ENCODE results near the gene SAG.

The SAG gene

DNA sequence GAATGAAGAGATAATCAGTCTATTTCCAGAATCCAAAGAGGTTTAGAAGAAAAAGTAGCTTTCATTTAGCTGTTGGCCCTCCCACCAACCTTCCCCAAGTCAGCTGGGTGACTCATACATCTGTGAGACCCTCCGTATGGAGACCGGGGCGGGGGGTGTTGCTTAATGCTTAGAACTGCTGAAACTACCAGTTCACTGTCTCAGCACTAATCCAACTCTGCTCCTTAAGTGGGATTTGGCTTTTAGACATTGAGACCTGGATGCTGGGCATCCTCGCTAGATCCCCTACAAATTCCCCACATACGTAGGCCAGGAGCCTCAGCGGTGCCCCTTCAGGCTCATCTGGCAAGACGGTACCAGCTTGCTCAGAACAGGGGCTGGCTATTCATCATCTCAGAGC, at the start of gene SAG:
TSS of gene SAG (plus strand) at position 252 of the 400 bp plus-strand sequence. CDS start 1,374 bp downstream, outside the sequence.
- in situ Hi-C loops (cut with MboI; ENCODE audit: low sequenced_read_pairs): no loop called here

DNA sequence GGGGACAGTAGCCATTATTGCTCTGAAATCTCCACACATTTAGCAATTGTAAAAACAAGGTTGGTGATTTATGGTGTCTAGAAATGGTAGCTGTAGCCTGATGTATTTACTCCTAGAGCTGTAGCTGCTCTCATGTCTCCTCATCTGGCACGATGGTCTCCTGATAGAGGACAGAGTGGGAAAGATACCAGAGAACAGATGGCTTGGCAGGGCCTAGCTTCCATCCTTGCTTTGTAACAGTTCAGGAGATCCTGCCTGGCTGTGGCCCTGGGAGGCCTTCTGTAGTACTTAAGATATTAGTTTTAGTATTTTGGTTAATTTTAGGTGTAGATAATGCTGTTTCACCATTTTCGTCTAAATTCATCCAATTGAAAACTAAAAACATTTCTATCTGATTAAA, 49.4 kb upstream of the SAG start:
- in situ Hi-C loops (cut with MboI; ENCODE audit: low sequenced_read_pairs): no loop called here

GRCh38 chr2:233259730-233260129, 47.9 kb upstream of the SAG start:
- in situ Hi-C loops (cut with MboI; ENCODE audit: low sequenced_read_pairs): no loop called here

- in situ Hi-C loops (cut with MboI; ENCODE audit: low sequenced_read_pairs): no loop called here
These were observed 47.0 kb upstream of the SAG start for GRCh38 chr2:233260661-233261060.

DNA sequence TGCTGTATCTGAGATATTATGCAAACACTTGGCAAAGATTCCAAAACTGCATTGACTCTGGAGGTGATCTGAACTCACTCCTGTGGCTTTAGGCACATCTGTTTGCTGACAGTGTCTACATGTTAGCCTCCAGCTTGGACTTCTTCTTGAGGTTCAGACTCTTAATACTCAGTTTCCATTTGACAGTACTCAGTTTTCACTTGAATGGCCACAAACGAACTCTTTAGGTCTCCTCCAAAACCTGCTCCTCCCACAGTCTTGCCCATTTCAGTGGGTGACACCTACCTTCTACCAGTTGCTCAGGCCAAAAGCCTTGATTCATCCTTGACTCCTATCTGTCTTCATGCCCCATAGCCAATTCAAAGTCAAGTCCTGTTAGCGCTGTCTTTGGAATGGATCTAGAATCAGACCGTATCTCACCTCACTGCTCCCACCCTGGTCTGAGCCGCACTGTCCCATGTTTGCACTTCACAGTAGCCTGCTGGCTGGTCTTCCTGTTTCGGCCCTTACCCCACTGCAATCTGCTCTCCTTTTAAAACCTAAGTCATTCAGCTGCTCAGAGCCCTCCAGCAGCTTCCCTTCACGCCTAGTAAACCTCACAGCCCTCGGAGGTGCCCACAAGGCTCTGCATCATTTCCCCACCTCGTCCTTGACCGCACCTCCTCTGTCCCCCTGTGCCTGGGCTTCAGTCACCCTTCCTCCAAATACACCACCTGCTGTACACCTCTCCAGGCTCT, 45.6 kb upstream of the SAG start:
- in situ Hi-C loops (cut with MboI; ENCODE audit: low sequenced_read_pairs): no loop called here

DNA sequence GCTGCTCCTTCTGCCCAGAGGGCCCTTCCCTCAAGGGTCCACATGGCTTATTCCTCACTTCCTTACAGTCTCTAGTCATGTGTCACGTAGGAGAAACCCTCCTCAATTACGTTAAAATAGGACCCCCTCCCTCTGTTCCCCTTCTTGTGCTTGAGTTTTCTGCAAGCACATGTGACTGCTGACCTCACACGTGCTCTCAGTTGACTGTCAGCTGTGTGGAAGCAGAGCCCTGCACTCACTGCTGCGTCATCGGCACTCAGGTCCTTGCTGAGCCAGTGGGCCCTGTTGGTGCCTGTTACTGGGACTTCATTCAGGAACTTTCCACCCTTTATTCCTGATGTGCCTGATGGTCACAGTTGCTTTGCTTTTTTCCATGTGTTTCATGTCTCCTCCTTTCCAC, 45.1 kb upstream of the SAG start:
- in situ Hi-C loops (cut with MboI; ENCODE audit: low sequenced_read_pairs): no loop called here

DNA sequence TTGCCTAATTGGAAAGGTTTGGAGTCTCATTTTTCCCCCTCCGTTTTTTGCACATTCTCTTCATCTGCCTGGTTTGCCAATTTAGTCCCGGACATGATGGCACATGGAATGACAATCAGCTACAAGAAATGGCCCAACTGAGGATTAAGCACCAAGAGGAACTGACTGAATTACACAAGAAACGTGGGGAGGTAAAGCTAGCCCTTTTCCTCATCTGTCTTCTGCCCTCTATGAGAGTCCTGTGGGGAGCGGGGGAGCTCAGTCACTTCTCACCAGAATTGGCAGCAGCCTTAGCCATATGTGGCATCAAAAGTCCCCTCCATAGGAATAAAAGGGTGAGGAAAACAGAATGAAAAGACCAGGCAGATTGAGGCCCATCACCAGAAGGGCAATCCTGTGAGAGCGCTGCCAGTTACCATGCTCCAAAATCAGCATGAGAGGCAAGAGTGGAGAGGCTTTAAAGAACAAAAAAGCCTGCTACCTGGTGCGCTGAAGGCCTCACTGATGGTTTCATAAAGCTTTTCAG, 44.5 kb upstream of the SAG start:
- in situ Hi-C loops (cut with MboI; ENCODE audit: low sequenced_read_pairs): no loop called here

GRCh38 chr2:233264667-233265066, 42.9 kb upstream of the SAG start:
- in situ Hi-C loops (cut with MboI; ENCODE audit: low sequenced_read_pairs): no loop called here

GRCh38 chr2:233265899-233266431, 41.7 kb upstream of the SAG start:
- in situ Hi-C loops (cut with MboI; ENCODE audit: low sequenced_read_pairs): no loop called here

- in situ Hi-C loops (cut with MboI; ENCODE audit: low sequenced_read_pairs): no loop called here
These were observed 41.1 kb upstream of the SAG start for GRCh38 chr2:233266481-233266880.

GRCh38 chr2:233267516-233268245, 39.9 kb upstream of the SAG start:
- in situ Hi-C loops (cut with MboI; ENCODE audit: low sequenced_read_pairs): no loop called here

- in situ Hi-C loops (cut with MboI; ENCODE audit: low sequenced_read_pairs): no loop called here
These were observed 37.2 kb upstream of the SAG start for GRCh38 chr2:233270366-233270765.

GRCh38 chr2:233270951-233271350, 36.7 kb upstream of the SAG start:
- in situ Hi-C loops (cut with MboI; ENCODE audit: low sequenced_read_pairs): no loop called here

GRCh38 chr2:233271693-233272092, 35.9 kb upstream of the SAG start:
- in situ Hi-C loops (cut with MboI; ENCODE audit: low sequenced_read_pairs): no loop called here

DNA sequence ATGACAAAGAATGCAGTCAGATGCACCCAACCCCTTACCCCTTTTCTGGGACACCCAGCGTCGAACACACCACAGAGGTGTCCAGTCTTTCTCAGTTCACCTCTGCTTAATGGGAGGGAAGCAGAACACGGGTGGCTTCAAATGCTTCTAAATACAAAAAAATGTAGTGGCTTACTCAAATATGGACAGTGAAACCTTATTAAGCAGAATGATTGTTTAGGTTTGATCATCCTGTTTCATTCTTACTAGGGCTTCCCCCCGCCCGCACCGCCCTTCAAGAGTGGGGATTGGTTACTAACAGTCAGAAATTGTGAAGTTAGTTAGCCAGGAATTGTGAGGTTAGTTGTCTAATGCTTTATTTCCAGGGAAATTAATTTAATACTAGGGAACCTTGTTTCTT, 34.5 kb upstream of the SAG start:
- in situ Hi-C loops (cut with MboI; ENCODE audit: low sequenced_read_pairs): no loop called here

DNA sequence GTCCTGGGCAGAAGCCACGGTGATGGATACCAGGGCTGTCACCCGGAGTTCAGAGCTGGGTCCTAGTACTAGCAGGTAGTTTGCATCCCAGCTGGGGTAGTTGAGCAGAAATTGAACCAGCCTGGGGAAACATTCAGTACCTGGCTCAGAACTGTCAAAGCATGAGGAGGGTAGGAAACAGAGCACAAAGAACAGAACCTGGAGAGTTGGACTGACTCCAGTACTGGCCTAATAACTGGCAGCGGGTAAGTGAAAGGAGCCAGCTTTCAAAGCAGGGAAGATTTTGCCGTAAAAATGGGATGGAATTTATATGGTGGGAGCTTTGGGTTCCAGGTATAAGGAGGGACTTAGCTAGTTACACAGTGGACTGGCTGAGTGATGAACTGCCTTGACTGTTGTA, 32.4 kb upstream of the SAG start:
- in situ Hi-C loops (cut with MboI; ENCODE audit: low sequenced_read_pairs): no loop called here

DNA sequence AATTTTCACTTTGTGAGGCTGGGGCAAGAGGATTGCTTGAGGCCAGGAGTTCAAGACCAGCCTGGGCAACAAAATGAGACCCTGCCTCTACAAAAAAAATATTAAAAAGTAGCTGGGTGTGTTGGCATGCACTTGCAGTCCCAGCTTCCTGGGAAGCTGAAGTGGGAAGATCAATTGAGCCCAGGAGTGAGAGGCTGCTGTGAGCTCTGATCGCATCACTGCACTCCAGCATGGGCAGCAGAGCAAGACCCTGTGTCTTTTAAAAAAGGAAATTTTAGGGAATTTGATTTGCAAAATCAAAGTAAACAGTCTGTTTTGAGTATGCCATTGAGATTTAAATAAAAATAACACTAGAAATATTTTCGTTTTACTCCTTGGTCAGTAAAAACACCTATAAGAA, 28.7 kb upstream of the SAG start:
- in situ Hi-C loops (cut with MboI; ENCODE audit: low sequenced_read_pairs): no loop called here

GRCh38 chr2:233280114-233280693, 27.4 kb upstream of the SAG start:
- in situ Hi-C loops (cut with MboI; ENCODE audit: low sequenced_read_pairs): no loop called here

GRCh38 chr2:233281553-233281952, 26.1 kb upstream of the SAG start:
- in situ Hi-C loops (cut with MboI; ENCODE audit: low sequenced_read_pairs): no loop called here

DNA sequence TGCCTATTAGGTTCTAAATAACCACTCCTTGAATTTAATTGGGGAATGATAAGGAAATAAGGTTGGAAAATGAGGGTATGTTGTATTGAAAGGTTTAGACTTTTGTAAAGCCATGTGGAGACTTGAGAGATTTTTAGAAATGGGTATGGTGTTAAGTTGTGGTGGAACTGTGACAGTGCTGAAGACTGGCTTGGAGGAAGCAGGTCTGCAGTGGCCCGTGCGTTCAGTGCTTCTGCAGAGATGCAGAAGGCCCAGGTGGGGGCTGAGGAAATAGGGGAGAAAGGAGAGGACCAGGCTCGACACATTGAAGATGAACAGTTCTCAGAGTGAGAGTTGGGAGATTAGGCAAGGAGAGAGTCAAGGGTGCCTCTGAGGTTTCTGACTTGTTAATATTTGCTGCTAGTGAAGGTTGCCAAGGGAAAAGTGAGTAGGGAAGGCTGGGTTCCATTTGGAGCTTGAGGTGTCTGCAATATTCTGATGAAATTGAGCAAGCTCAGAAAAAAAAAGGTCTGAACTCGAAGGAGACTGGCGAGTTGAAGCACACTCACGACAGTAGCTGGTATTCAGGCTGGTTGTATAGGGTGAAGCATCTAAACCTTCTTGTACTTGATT, 25.5 kb upstream of the SAG start:
- in situ Hi-C loops (cut with MboI; ENCODE audit: low sequenced_read_pairs): no loop called here

DNA sequence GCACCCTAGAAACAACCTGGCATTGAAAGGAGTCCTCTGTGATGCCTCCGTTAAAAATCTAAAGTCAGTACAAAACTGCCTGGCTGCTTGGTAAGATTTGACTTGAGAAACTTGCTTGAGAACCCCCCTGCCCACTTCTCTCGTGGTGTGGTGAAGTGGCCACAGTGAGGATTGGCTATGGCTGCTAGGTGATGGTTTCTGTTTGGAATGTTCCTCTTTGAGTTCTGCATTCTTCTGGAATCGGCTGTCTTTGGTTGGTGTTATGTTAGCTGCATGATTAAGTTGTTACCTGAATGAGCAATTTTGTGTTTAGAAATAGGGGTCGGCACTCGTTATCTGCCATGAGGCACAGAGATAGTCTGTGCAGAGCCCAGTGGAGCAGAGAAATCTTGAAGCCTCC, 21.7 kb upstream of the SAG start:
- in situ Hi-C loops (cut with MboI; ENCODE audit: low sequenced_read_pairs): no loop called here
